Measurements from ENCODE around the gene IGFALS.

GRCh38 chr16:1839554-1839953, 46.0 kb upstream of the IGFALS start:
- TF ChIP-seq, protein P1, sequence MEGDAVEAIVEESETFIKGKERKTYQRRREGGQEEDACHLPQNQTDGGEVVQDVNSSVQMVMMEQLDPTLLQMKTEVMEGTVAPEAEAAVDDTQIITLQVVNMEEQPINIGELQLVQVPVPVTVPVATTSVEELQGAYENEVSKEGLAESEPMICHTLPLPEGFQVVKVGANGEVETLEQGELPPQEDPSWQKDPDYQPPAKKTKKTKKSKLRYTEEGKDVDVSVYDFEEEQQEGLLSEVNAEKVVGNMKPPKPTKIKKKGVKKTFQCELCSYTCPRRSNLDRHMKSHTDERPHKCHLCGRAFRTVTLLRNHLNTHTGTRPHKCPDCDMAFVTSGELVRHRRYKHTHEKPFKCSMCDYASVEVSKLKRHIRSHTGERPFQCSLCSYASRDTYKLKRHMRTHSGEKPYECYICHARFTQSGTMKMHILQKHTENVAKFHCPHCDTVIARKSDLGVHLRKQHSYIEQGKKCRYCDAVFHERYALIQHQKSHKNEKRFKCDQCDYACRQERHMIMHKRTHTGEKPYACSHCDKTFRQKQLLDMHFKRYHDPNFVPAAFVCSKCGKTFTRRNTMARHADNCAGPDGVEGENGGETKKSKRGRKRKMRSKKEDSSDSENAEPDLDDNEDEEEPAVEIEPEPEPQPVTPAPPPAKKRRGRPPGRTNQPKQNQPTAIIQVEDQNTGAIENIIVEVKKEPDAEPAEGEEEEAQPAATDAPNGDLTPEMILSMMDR (IDR thresholded peaks at IDR 0.05), result no peak
- no peak for TF ChIP-seq EP300 (IDR thresholded peaks at IDR 0.05)
- TF ChIP-seq POLR2A (IDR thresholded peaks at IDR 0.05), result no peak
- no peak for TF ChIP-seq POLR2AphosphoS5 (IDR thresholded peaks at IDR 0.05)

All from sigmoid colon (tissue), 4 donors.